NCI-H1048 (cell line): ENCODE results near the gene MARCHF3.
"Not testable (repeated sequence)": the region's sequence is repeated elsewhere in the genome, so short reads cannot be mapped to it uniquely, and the experiment has no call there.

ENCODE experiments used
- DNase-seq: peaks from one replicate; lab custom pipeline; 2025; lab: John Stamatoyannopoulos, UW

Gene MARCHF3

GRCh38 chr5:127011961-127012644 is 18.3 kb downstream of the MARCHF3 start:
- no peak for DNase-seq

GRCh38 chr5:127011153-127011552 is 19.2 kb downstream of the MARCHF3 start:
- no peak for DNase-seq

- DNase-seq: no peak
Observed at GRCh38 chr5:127010362-127010761, 20.0 kb downstream of the MARCHF3 start.

GRCh38 chr5:127009784-127010183 is 20.6 kb downstream of the MARCHF3 start:
- no peak for DNase-seq

GRCh38 chr5:127008300-127008975 is 21.9 kb downstream of the MARCHF3 start:
- no peak for DNase-seq

GRCh38 chr5:127007522-127007921 is 22.8 kb downstream of the MARCHF3 start:
- no peak for DNase-seq

- no peak for DNase-seq
Observed at GRCh38 chr5:127006744-127007143, 23.6 kb downstream of the MARCHF3 start.

GRCh38 chr5:127005282-127005681 is 25.1 kb downstream of the MARCHF3 start:
- DNase-seq: not testable (repeated sequence)

GRCh38 chr5:127004721-127005120 is 25.6 kb downstream of the MARCHF3 start:
- DNase-seq: no peak

- DNase-seq: no peak
Observed at GRCh38 chr5:127003798-127004495, 26.4 kb downstream of the MARCHF3 start.

GRCh38 chr5:127002390-127002789 is 28.0 kb downstream of the MARCHF3 start:
- DNase-seq: no peak

GRCh38 chr5:127001621-127002296 is 28.6 kb downstream of the MARCHF3 start:
- DNase-seq: no peak

GRCh38 chr5:126998895-126999570 is 31.3 kb downstream of the MARCHF3 start:
- no peak for DNase-seq

GRCh38 chr5:126998201-126998631 is 32.1 kb downstream of the MARCHF3 start:
- DNase-seq: no peak

- DNase-seq: no peak
Observed at GRCh38 chr5:126995689-126996088, 34.7 kb downstream of the MARCHF3 start.

- no peak for DNase-seq
Observed at GRCh38 chr5:126995039-126995438, 35.3 kb downstream of the MARCHF3 start.

GRCh38 chr5:126994485-126994884 is 35.9 kb downstream of the MARCHF3 start:
- no peak for DNase-seq

- DNase-seq: no peak
Observed at GRCh38 chr5:126988021-126988569, 42.3 kb downstream of the MARCHF3 start.

- DNase-seq: no peak
Observed at GRCh38 chr5:126987271-126987899, 43.0 kb downstream of the MARCHF3 start.

- DNase-seq: no peak
Observed at GRCh38 chr5:126984632-126985031, 45.7 kb downstream of the MARCHF3 start.

- DNase-seq: no peak
Observed at GRCh38 chr5:126983874-126984266, 46.5 kb downstream of the MARCHF3 start.
